Coronary artery (tissue), 2 donors: ENCODE results near the gene VDAC2.

Experiments used
- DNase-seq: peaks from one replicate; pipeline ENCODE4 v3.0.0-alpha.2; 2017; ENCODE audit warnings: low spot score
- H3K27ac ChIP-seq, 2 donors: fragments of 200-600 bp; sonication (generic); one replicate each; pipeline ENCODE4 v1.5.1; 2016 to 2019
- H3K4me3 ChIP-seq: fragments of 200-600 bp; sonication (generic); 2 replicates; pipeline ENCODE4 v1.5.1; 2016; ENCODE audit warnings: mild to moderate bottlenecking, moderate library complexity
- TF ChIP-seq, protein P1 (sequence below): fragments of 200-600 bp; sonication (generic); IDR thresholded peaks from one replicate; pipeline ENCODE4 v1.5.1; 2019; ENCODE audit warnings: antibody characterized with exemption

Gene VDAC2, protein sequence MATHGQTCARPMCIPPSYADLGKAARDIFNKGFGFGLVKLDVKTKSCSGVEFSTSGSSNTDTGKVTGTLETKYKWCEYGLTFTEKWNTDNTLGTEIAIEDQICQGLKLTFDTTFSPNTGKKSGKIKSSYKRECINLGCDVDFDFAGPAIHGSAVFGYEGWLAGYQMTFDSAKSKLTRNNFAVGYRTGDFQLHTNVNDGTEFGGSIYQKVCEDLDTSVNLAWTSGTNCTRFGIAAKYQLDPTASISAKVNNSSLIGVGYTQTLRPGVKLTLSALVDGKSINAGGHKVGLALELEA

GRCh38 chr10:75210282-75211006 lies at the start of gene VDAC2:
VDAC2 (plus strand) TSS chr10:75210796; CDS start chr10:75211159, 363 bp downstream.
- Histone ChIP-seq H3K27ac (peak within 1 kb of the TSS; percentile 96 to 100), H3K4me3 (peak within 1 kb of the TSS; percentile 89)
- peak; percentile 95 for DNase-seq
- TF ChIP-seq, protein P1, sequence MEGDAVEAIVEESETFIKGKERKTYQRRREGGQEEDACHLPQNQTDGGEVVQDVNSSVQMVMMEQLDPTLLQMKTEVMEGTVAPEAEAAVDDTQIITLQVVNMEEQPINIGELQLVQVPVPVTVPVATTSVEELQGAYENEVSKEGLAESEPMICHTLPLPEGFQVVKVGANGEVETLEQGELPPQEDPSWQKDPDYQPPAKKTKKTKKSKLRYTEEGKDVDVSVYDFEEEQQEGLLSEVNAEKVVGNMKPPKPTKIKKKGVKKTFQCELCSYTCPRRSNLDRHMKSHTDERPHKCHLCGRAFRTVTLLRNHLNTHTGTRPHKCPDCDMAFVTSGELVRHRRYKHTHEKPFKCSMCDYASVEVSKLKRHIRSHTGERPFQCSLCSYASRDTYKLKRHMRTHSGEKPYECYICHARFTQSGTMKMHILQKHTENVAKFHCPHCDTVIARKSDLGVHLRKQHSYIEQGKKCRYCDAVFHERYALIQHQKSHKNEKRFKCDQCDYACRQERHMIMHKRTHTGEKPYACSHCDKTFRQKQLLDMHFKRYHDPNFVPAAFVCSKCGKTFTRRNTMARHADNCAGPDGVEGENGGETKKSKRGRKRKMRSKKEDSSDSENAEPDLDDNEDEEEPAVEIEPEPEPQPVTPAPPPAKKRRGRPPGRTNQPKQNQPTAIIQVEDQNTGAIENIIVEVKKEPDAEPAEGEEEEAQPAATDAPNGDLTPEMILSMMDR = no peak

GRCh38 chr10:75165684-75166622 lies 44.6 kb upstream of the VDAC2 start:
- Histone ChIP-seq H3K4me3 (no peak overlapping the region), H3K27ac (peak overlapping the region in 1 of 2 donors; percentile 2)
- DNase-seq = no peak
- TF ChIP-seq, protein P1 = no peak

DNA sequence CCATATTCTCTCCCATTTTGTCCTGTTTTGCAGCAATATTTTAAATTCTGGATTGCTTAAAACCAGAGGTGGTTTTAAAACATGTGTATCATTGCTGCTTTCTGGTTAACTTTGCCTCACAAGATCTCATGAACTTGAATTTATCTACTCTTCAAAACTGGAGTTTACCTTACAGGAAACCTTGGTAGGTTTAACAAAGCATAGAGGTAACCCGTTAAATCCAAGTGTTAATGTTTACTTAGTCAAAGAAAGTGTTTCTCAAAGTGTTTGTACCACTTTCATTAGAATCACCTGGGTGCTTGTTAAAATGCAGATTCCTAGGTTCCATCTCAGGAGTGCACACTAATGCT lies 44.0 kb upstream of the VDAC2 start:
- no peak for DNase-seq
- TF ChIP-seq, protein P1 = no peak
- peak overlapping the region in 1 of 2 donors; percentile 2 for H3K27ac ChIP-seq
- no peak overlapping the region for H3K4me3 ChIP-seq

- Histone ChIP-seq H3K27ac (no peak overlapping the region), H3K4me3 (no peak overlapping the region)
- TF ChIP-seq, protein P1 = no peak
- no peak for DNase-seq
Observed at GRCh38 chr10:75168275-75168674, 42.3 kb upstream of the VDAC2 start.

GRCh38 chr10:75170215-75170614 lies 40.4 kb upstream of the VDAC2 start:
- DNase-seq = no peak
- Histone ChIP-seq H3K4me3 (no peak overlapping the region), H3K27ac (no peak overlapping the region)
- TF ChIP-seq, protein P1 = no peak

DNA sequence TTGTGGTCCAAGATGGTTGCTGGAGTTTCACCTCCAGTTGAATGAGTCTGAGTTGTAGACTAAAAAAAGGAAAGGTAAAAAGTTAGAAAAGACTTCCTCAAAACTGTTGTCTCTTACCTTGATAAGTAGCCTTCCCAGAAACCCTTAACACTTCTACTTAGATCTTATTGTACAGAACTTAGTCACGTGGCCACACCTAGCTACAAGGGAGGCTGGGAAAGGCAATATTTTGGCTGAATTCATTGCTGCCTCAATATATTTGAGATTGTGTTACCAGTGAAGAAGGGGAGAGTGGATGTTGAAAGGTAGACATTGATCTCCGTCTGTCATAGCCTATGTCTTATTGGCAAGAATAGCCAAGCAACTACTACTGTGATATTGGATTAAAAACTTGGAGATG lies 35.5 kb upstream of the VDAC2 start:
- Histone ChIP-seq H3K4me3 (no peak overlapping the region), H3K27ac (no peak overlapping the region)
- no peak for DNase-seq
- TF ChIP-seq, protein P1 = no peak
